Activated T-helper 2 cell treated with anti-CD3 and anti-CD28 coated beads, Interferon-gamma antibody, Interleukin-2, Interleukin-4, amounts not matched to agents 10 μg/mL and 5 μg/mL and 100 μg/mL, durations not matched to agents 14 hours and 24 hours and 36 hours (primary cell): ENCODE measurements around the gene PPM1M. TPM values are rescaled to one million over a fixed set of nuclear protein-coding genes. Genes with fewer than 3 reads are reported as not detected.
A peak's percentile ranks its signal among the peaks of the same experiment; 100 is the strongest.
"Not testable (repeated sequence)": the region's sequence is repeated elsewhere in the genome, so short reads cannot be mapped to it uniquely, and the experiment has no call there.

ENCODE experiments used
- DNase-seq: peaks from one replicate; pipeline ENCODE4 v3.0.0; 2021; ENCODE audit warnings: low spot score
- H3K27ac Mint-ChIP-seq: one replicate; pipeline ENCODE4 v1.8.0; 2021; ENCODE audit warnings: mixed read lengths
- H3K27me3 Mint-ChIP-seq: one replicate; pipeline ENCODE4 v1.8.0; 2021; ENCODE audit warnings: low read depth, mixed read lengths
- H3K36me3 Mint-ChIP-seq: one replicate; pipeline ENCODE4 v1.8.0; 2021; ENCODE audit warnings: low read depth, mixed read lengths
- H3K4me1 Mint-ChIP-seq: one replicate; pipeline ENCODE4 v1.8.0; 2021; ENCODE audit warnings: low read depth, mixed read lengths
- H3K4me3 Mint-ChIP-seq: one replicate; pipeline ENCODE4 v1.8.0; 2021; ENCODE audit warnings: low read depth, mild to moderate bottlenecking, moderate library complexity, mixed read lengths
- H3K9me3 Mint-ChIP-seq: one replicate; pipeline ENCODE4 v1.8.0; 2021; ENCODE audit warnings: mixed read lengths
- intact Hi-C: fragments of 100-400 bp; cut with micrococcal nuclease; formaldehyde crosslinking; loops from one replicate; pipeline ENCODE4 v1.15.1; 2023
- total RNA-seq: library from RNA; stranded (reverse); gene quantifications from 2 replicates; pipeline ENCODE4 v1.2.3, GENCODE V29; 2022

Gene PPM1M
- total RNA-seq, 1 donor from 2014 or later = 46.4 TPM

GRCh38 chr3:52262447-52262846 is 16.9 kb downstream of the PPM1M start:
- Mint-ChIP-seq H3K36me3 (peaks cover 95% of the 10 kb centered on the region), H3K4me1 (peaks cover 67% of the 10 kb centered on the region), H3K9me3 (no peaks in the 10 kb centered on the region), H3K27ac (peak overlapping the region; percentile 18), H3K27me3 (no peaks in the 10 kb centered on the region), H3K4me3 (no peak overlapping the region)
- intact Hi-C loops = no loop called here
- DNase-seq = no peak

GRCh38 chr3:52265387-52265786 is 19.8 kb downstream of the PPM1M start:
- H3K9me3 Mint-ChIP-seq = no peaks in the 10 kb centered on the region
- H3K4me3 Mint-ChIP-seq = no peak overlapping the region
- H3K27me3 Mint-ChIP-seq = no peaks in the 10 kb centered on the region
- DNase-seq = no peak
- peaks cover 65% of the 10 kb centered on the region for H3K4me1 Mint-ChIP-seq
- intact Hi-C loops = no loop called here
- peaks cover 91% of the 10 kb centered on the region for H3K36me3 Mint-ChIP-seq
- H3K27ac Mint-ChIP-seq = no peak overlapping the region

GRCh38 chr3:52268036-52268435 is 22.5 kb downstream of the PPM1M start:
- peak overlapping the region; percentile 7 for H3K4me3 Mint-ChIP-seq
- H3K36me3 Mint-ChIP-seq = peaks cover 89% of the 10 kb centered on the region
- no peaks in the 10 kb centered on the region for H3K9me3 Mint-ChIP-seq
- H3K4me1 Mint-ChIP-seq = peaks cover 66% of the 10 kb centered on the region
- intact Hi-C loops = no loop called here
- H3K27me3 Mint-ChIP-seq = no peaks in the 10 kb centered on the region
- no peak for DNase-seq
- H3K27ac Mint-ChIP-seq = peak overlapping the region; percentile 70

- H3K27ac Mint-ChIP-seq = peak overlapping the region; percentile 88
- H3K36me3 Mint-ChIP-seq = peaks cover 91% of the 10 kb centered on the region
- no peak for DNase-seq
- H3K9me3 Mint-ChIP-seq = no peaks in the 10 kb centered on the region
- H3K4me3 Mint-ChIP-seq = peak overlapping the region; percentile 71
- H3K4me1 Mint-ChIP-seq = peaks cover 68% of the 10 kb centered on the region
- intact Hi-C loops = loop anchor here (10.0 kb wide), 3 partner anchors 65 to 415 kb away; partner anchors contain the start of genes DUSP7, GNL3 and PBRM1
- H3K27me3 Mint-ChIP-seq = no peaks in the 10 kb centered on the region
Observed at GRCh38 chr3:52269776-52270175, 24.2 kb downstream of the PPM1M start.

- DNase-seq = no peak
- intact Hi-C loops = loop anchor here (10.0 kb wide), 3 partner anchors 64 to 414 kb away; partner anchors contain the start of genes DUSP7, GNL3 and PBRM1
- Mint-ChIP-seq H3K27ac (peak overlapping the region; percentile 88), H3K4me1 (peaks cover 70% of the 10 kb centered on the region), H3K27me3 (no peaks in the 10 kb centered on the region), H3K4me3 (peak overlapping the region; percentile 71), H3K9me3 (no peaks in the 10 kb centered on the region), H3K36me3 (peaks cover 88% of the 10 kb centered on the region)
Observed at GRCh38 chr3:52270252-52270754, 24.7 kb downstream of the PPM1M start.

- Mint-ChIP-seq H3K4me3 (peak overlapping the region; percentile 71), H3K4me1 (peaks cover 73% of the 10 kb centered on the region), H3K27ac (peak overlapping the region; percentile 88), H3K36me3 (peaks cover 91% of the 10 kb centered on the region)
- not testable (repeated sequence) for H3K9me3 Mint-ChIP-seq, H3K27me3 Mint-ChIP-seq, DNase-seq
- intact Hi-C loops = loop anchor here (10.0 kb wide), 3 partner anchors 63 to 413 kb away; partner anchors contain the start of genes DUSP7, GNL3 and PBRM1
Observed at GRCh38 chr3:52272172-52272571, 26.6 kb downstream of the PPM1M start.

- peaks cover 66% of the 10 kb centered on the region for H3K4me1 Mint-ChIP-seq
- H3K9me3 Mint-ChIP-seq = no peaks in the 10 kb centered on the region
- intact Hi-C loops = loop anchor here (10.0 kb wide), 3 partner anchors 62 to 412 kb away; partner anchors contain the start of genes DUSP7, GNL3 and PBRM1
- peak overlapping the region; percentile 98 for H3K4me3 Mint-ChIP-seq
- no peaks in the 10 kb centered on the region for H3K27me3 Mint-ChIP-seq
- peaks cover 91% of the 10 kb centered on the region for H3K36me3 Mint-ChIP-seq
- peak overlapping the region; percentile 71 for H3K27ac Mint-ChIP-seq
- no peak for DNase-seq
Observed at GRCh38 chr3:52272831-52273230, 27.3 kb downstream of the PPM1M start.

GRCh38 chr3:52274781-52275180 is 29.2 kb downstream of the PPM1M start:
- not testable (repeated sequence) for H3K27me3 Mint-ChIP-seq, H3K9me3 Mint-ChIP-seq, DNase-seq
- peaks cover 68% of the 10 kb centered on the region for H3K4me1 Mint-ChIP-seq
- peaks cover 77% of the 10 kb centered on the region for H3K36me3 Mint-ChIP-seq
- H3K27ac Mint-ChIP-seq = peak overlapping the region; percentile 71
- peak overlapping the region; percentile 98 for H3K4me3 Mint-ChIP-seq
- intact Hi-C loops = loop anchor here (10.0 kb wide), 3 partner anchors 60 to 410 kb away; partner anchors contain the start of genes DUSP7, GNL3 and PBRM1

- peak overlapping the region; percentile 97 for H3K27ac Mint-ChIP-seq
- H3K4me3 Mint-ChIP-seq = peak overlapping the region; percentile 98
- DNase-seq = peak; percentile 68
- H3K27me3 Mint-ChIP-seq = no peaks in the 10 kb centered on the region
- intact Hi-C loops = loop anchor here (1.0 to 10.0 kb wide), 4 partner anchors 24 to 407 kb away; partner anchors contain the start of genes DUSP7, GNL3 and PBRM1
- peaks cover 60% of the 10 kb centered on the region for H3K36me3 Mint-ChIP-seq
- H3K4me1 Mint-ChIP-seq = peaks cover 62% of the 10 kb centered on the region
- H3K9me3 Mint-ChIP-seq = no peaks in the 10 kb centered on the region
Observed at GRCh38 chr3:52277071-52277964, 31.8 kb downstream of the PPM1M start.

- Mint-ChIP-seq H3K4me1 (peaks cover 58% of the 10 kb centered on the region), H3K9me3 (no peaks in the 10 kb centered on the region), H3K4me3 (peak overlapping the region; percentile 98), H3K27ac (peak overlapping the region; percentile 99), H3K27me3 (no peaks in the 10 kb centered on the region), H3K36me3 (peaks cover 54% of the 10 kb centered on the region)
- intact Hi-C loops = loop anchor here (1.0 to 10.0 kb wide), 5 partner anchors 25 to 407 kb away; partner anchors contain the start of genes DUSP7, GNL3, PBRM1 and TWF2
- no peak for DNase-seq
Observed at GRCh38 chr3:52277972-52278509, 32.5 kb downstream of the PPM1M start.

- intact Hi-C loops = loop anchor here (1.0 to 10.0 kb wide), 5 partner anchors 9 to 406 kb away; partner anchors contain the start of genes DUSP7, GLYCTK, GNL3 and PBRM1
- Mint-ChIP-seq H3K27ac (peak within 1 kb of the TSS; percentile 99), H3K4me3 (peak within 1 kb of the TSS; percentile 98), H3K36me3 (peaks cover 52% of the 10 kb centered on the region), H3K4me1 (peaks cover 57% of the 10 kb centered on the region), H3K9me3 (no peaks in the 10 kb centered on the region), H3K27me3 (no peaks in the 10 kb centered on the region)
- peak; percentile 95 for DNase-seq
Observed at GRCh38 chr3:52278510-52279069, 33.0 kb downstream of the PPM1M start, which contains the start of gene WDR82. WDR82 (minus strand) TSS chr3:52278649; CDS start chr3:52278361, 288 bp downstream.

GRCh38 chr3:52279596-52279995 is 34.0 kb downstream of the PPM1M start:
- Mint-ChIP-seq H3K9me3 (no peaks in the 10 kb centered on the region), H3K27me3 (no peaks in the 10 kb centered on the region), H3K27ac (peak overlapping the region; percentile 99), H3K4me3 (peak overlapping the region; percentile 93), H3K36me3 (peaks cover 42% of the 10 kb centered on the region), H3K4me1 (peaks cover 47% of the 10 kb centered on the region)
- DNase-seq = no peak
- intact Hi-C loops = loop anchor here (1.0 to 10.0 kb wide), 4 partner anchors 8 to 405 kb away; partner anchors contain the start of genes DUSP7, GLYCTK, GNL3 and PBRM1
